C4-2B (cell line): ENCODE measurements around the gene SAMD13.

ENCODE experiments used
- H3K27ac ChIP-seq: fragments of 450-650 bp; 2 replicates; pipeline ENCODE4 v1.5.1; 2017
- ZFX ChIP-seq: fragments of 450-650 bp; IDR thresholded peaks from 2 replicates; pipeline ENCODE4 v1.6.1; 2017
- TF ChIP-seq, protein P1 (sequence below): fragments of 450-650 bp; conservative IDR thresholded peaks from 2 replicates; pipeline ENCODE4 v1.5.1; 2017; ENCODE audit warnings: mild to moderate bottlenecking

The SAMD13 gene

DNA sequence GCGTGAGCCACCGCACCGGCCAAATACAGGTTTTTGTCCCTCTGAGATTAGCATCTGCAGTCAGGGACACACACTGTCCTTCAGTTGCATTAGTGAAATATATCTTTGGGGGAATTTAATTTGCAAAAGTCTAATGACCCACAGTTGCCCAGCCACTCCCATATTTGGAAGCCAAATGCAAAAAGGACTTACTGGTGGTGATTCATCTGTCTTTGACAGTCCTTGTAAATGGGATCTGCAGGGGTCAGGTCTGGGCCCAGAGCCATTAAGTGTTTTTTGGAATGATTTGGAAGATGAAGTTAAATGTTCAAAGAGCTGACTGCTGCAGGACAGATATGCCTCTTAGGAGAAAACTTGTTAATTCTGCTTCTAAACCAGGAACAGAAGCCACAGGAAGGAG lies 52.2 kb downstream of the SAMD13 start:
- no peak for TF ChIP-seq ZFX
- TF ChIP-seq, protein P1, sequence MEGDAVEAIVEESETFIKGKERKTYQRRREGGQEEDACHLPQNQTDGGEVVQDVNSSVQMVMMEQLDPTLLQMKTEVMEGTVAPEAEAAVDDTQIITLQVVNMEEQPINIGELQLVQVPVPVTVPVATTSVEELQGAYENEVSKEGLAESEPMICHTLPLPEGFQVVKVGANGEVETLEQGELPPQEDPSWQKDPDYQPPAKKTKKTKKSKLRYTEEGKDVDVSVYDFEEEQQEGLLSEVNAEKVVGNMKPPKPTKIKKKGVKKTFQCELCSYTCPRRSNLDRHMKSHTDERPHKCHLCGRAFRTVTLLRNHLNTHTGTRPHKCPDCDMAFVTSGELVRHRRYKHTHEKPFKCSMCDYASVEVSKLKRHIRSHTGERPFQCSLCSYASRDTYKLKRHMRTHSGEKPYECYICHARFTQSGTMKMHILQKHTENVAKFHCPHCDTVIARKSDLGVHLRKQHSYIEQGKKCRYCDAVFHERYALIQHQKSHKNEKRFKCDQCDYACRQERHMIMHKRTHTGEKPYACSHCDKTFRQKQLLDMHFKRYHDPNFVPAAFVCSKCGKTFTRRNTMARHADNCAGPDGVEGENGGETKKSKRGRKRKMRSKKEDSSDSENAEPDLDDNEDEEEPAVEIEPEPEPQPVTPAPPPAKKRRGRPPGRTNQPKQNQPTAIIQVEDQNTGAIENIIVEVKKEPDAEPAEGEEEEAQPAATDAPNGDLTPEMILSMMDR = no peak
- no peak overlapping the region for H3K27ac ChIP-seq

DNA sequence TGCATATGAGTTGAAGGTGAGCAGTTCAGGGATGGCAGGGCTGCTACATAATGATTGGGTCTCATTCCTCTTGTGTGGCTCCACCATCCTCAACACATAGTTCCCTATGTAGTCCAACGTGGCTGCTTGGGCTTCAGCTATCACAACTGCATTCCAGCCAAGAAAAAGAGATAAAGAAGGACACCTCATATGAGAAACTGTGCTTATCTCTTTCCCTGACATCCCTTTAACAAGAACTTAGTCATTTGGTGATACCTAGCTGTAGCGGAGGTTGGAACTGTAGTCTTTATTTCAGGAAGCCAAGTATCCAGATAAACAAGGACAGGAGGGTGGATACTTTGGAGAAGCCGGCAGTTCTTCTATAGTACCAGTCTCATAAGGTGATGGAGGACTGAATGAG lies 54.0 kb downstream of the SAMD13 start:
- no peak overlapping the region for H3K27ac ChIP-seq
- TF ChIP-seq, protein P1 = no peak
- TF ChIP-seq ZFX = no peak

DNA sequence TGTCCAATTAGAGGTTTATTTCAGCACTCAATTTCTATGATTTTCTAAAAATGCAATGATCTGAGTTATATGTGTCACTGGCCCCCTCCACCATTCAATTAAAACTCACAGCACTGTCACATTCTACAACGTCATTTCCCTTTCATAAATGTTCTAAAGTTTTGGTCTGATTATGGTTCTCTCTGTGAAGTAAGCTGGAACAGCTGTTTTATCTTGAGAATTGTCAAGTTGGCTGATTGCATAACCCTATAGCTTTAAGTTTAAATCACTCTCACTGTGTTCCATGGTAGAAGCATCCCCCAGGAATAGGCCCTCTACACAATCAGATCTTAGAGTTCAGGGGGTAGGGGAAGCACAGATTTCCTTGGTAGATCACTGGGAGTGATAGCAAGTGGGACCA lies 55.4 kb downstream of the SAMD13 start:
- TF ChIP-seq, protein P1 = no peak
- no peak for TF ChIP-seq ZFX
- H3K27ac ChIP-seq = no peak overlapping the region

- no peak for TF ChIP-seq ZFX
- TF ChIP-seq, protein P1 = no peak
- H3K27ac ChIP-seq = no peak overlapping the region; the same call in 1 of the 2 replicates
Measured at GRCh38 chr1:84358695-84359094, 57.2 kb downstream of the SAMD13 start.

GRCh38 chr1:84360316-84360715 lies 58.8 kb downstream of the SAMD13 start:
- TF ChIP-seq, protein P1 = no peak
- TF ChIP-seq ZFX = no peak
- H3K27ac ChIP-seq = no peak overlapping the region

DNA sequence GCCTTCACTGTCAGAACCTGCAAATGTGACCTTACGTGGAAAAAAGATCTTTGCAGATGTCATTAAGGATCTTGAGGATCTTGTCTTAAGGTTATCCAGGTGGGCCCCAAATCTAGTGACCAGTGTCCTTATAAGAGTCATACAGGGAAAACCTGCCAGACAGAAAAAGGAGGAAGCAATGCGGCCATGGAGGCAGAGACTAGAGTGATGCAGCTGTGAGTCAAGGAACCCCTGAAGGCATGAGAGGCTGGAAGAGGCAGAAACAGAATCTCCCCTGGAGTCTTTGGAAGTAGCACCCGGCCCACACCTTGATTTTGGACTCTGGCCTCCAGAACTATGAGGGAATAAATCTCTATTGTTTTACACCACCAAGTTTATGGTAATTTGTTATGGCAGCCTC lies 60.3 kb downstream of the SAMD13 start:
- TF ChIP-seq ZFX = no peak
- TF ChIP-seq, protein P1 = no peak
- H3K27ac ChIP-seq = no peak overlapping the region

GRCh38 chr1:84363019-84363418 lies 61.5 kb downstream of the SAMD13 start:
- TF ChIP-seq ZFX = no peak
- TF ChIP-seq, protein P1 = no peak
- no peak overlapping the region for H3K27ac ChIP-seq
